Psoas muscle (tissue), 8 donors: Measurements from ENCODE around the gene ANO1. TPM values are rescaled to one million over a fixed set of nuclear protein-coding genes. Genes with fewer than 3 reads are reported as not detected.

Experiments
- ATAC-seq, 4 donors: fragments of 200-7000 bp; cut with Tn5 transposase; one replicate each; pipeline ENCODE4 v1.9.1; 2020; ENCODE audit warnings: moderate library complexity in 3 of 4, mild to moderate bottlenecking in 2 of 4
- DNase-seq, 2 donors: peaks; one replicate each; pipeline ENCODE4 v3.0.0-alpha.2; 2020
- H3K27ac ChIP-seq: fragments of 200-600 bp; one replicate; pipeline ENCODE4 v1.8.0; 2022
- H3K27me3 ChIP-seq, 3 donors: fragments of 200-600 bp in 1 of 3; one replicate each; pipeline versions ENCODE4 v1.6.1 to v1.8.0; 2013 to 2022; ENCODE audit warnings: low read length in 2 of 3, mild to moderate bottlenecking in 2 of 3, moderate library complexity in 1 of 3; ENCODE audit not compliant: insufficient read depth in 3 of 3
- H3K36me3 ChIP-seq, 2 donors: fragments of 200-600 bp in 1 of 2; one replicate each; pipeline versions ENCODE4 v1.6.1 to v1.8.0; 2013 to 2022; ENCODE audit warnings: low read depth in 1 of 2, mild to moderate bottlenecking in 1 of 2, moderate library complexity in 1 of 2; ENCODE audit not compliant: insufficient read depth in 1 of 2
- H3K4me1 ChIP-seq: fragments of 200-600 bp; one replicate; pipeline ENCODE4 v1.8.0; 2022
- H3K4me3 ChIP-seq: fragments of 200-600 bp; one replicate; pipeline ENCODE4 v1.8.0; 2022; ENCODE audit warnings: mild to moderate bottlenecking
- H3K9me3 ChIP-seq: fragments of 200-600 bp; one replicate; pipeline ENCODE4 v1.8.0; 2022
- WGBS, 3 donors: extraction: QIAGEN DNeasy Blood & Tissue Kit; methylation state at CpG; one replicate each; pipeline versions ENCODE4 v1.1.6 to v1.1.7; 2013; 5-methylcytosine and 5-hydroxymethylcytosine counted together
- intact Hi-C, 2 donors: fragments of 100-400 bp; cut with DNase I; formaldehyde crosslinking; loops; one replicate each; pipeline versions ENCODE4 v1.11.0 to v1.14.2; 2022
- long read RNA-seq, 2 donors: library from polyadenylated mRNA; unstranded; transcript quantifications; one replicate each; pipeline ENCODE4 v2.0.0, GENCODE V29; 2021
- polyA plus RNA-seq, 3 donors: library from polyadenylated mRNA; stranded (reverse); fragments of 200-250 nt; gene quantifications; one replicate each; pipeline ENCODE4 v1.2.3, GENCODE V29; 2013
- total RNA-seq, 4 donors: library from RNA; stranded (reverse); fragmentation: NEBNext Ultra II Directional in 2 of 4; extraction: Animal tissue kit (Norgen Biotek cat#: 25700) in 2 of 4; gene quantifications; one replicate each; pipeline versions ENCODE4 v1.2.1 to v1.2.4, GENCODE V29; 2021 to 2023
- TF ChIP-seq, protein P1 (sequence below): fragments of 200-600 bp; IDR thresholded peaks from one replicate; pipeline ENCODE4 v1.8.0; 2022; ENCODE audit warnings: antibody characterized with exemption
- donor health status: healthy with polysubstance abuse.
- donor health status: DM: no; HTN: no; CAD: no; lungs with moderate emphysema.
- donor health status: Bipolar disorder and iron deficiency.
- donor health status: healthy.
- donor health status: DM: yes; HTN: yes; CAD: no.
- donor health status: DM: no; HTN: no; CAD: no.
- donor health status: DM: no; HTN: no; CAD: no.
- donor health status: DM: yes; HTN: yes; CAD: no.

Gene ANO1
- total RNA-seq (10 to 100 TPM in 3 of 4 donors, 1 to 10 TPM in 1; 5.1 to 11.3 (median 11.3) TPM), polyA plus RNA-seq (1 to 10 TPM; 2.2 to 8.7 (median 4.5) TPM)
- long read RNA-seq, donor 1, partial matches to known transcripts: 6 of 7 reads
- long read RNA-seq, donor 1, other reads (novel, unspliced or antisense): 1 of 7 reads
- long read RNA-seq, donor 2, partial matches to known transcripts: 6 of 12 reads
- long read RNA-seq, donor 2, other reads (novel, unspliced or antisense): 6 of 12 reads

- ATAC-seq: peak in 3 of 4 donors; percentile 19 to 61 (median 31)
- 1 to 2% (median 1%) methylated on average over 32 to 87 of the region's 87 CpGs for WGBS, 3 donors
- no peaks in the 10 kb centered on the region for H3K9me3 ChIP-seq
- no peak for DNase-seq
- TF ChIP-seq, protein P1, sequence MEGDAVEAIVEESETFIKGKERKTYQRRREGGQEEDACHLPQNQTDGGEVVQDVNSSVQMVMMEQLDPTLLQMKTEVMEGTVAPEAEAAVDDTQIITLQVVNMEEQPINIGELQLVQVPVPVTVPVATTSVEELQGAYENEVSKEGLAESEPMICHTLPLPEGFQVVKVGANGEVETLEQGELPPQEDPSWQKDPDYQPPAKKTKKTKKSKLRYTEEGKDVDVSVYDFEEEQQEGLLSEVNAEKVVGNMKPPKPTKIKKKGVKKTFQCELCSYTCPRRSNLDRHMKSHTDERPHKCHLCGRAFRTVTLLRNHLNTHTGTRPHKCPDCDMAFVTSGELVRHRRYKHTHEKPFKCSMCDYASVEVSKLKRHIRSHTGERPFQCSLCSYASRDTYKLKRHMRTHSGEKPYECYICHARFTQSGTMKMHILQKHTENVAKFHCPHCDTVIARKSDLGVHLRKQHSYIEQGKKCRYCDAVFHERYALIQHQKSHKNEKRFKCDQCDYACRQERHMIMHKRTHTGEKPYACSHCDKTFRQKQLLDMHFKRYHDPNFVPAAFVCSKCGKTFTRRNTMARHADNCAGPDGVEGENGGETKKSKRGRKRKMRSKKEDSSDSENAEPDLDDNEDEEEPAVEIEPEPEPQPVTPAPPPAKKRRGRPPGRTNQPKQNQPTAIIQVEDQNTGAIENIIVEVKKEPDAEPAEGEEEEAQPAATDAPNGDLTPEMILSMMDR: no peak
- peaks cover 0 to 47% (median 3%) of the 10 kb centered on the region in 3 donors for H3K27me3 ChIP-seq
- H3K4me3 ChIP-seq: peak within 1 kb of the TSS; percentile 58
- intact Hi-C loops: loop anchor here in 1 of 2 donors (5.0 kb wide), 2 partner anchors 91 to 161 kb away; no protein-coding TSS in a partner anchor
- peak within 1 kb of the TSS; percentile 50 for H3K27ac ChIP-seq
- H3K36me3 ChIP-seq: no peaks in the 10 kb centered on the region
- no peaks in the 10 kb centered on the region for H3K4me1 ChIP-seq
Observed at GRCh38 chr11:70078095-70078780, at the start of gene ANO1. TSS of gene ANO1 (plus strand) at chr11:70078317. CDS start at chr11:70078607, 290 bp downstream.

DNA sequence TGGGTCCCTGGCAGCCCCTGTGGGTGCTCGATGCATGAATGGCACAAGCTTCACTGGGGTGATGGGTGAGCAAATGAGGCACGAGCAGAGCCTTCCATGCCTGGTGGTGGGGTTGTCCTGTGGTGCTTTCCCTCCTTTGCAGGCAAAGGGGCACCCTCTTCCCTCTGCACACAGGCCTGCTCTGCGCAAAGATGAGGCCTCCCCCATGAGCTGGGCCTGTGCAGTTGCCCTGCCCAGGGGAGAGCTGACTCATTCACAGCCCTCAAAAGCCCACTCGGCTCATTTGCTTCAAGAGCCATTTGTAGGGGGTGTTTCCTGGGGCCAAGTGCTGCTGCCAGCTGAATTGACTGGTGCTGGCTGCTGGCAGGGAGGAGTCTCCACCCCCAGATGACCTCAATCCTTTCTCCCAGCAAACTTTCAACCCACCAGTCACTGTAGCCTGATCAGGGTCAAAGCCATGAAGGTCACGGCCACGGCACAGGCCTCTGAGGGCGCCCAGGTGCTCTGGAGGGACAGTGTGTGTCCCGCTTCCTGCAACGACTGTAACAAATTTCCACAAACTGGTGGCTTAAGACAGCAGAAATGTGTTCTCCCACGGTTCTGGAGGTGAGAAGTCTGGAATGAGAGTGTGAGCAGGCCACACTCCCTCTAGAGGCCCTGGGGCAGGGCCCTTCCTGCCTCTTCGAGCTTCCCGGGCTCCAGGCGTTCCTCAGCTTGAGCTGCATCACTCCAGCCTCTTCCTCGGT lies 48.8 kb upstream of the ANO1 start:
- H3K4me1 ChIP-seq: no peaks in the 10 kb centered on the region
- H3K4me3 ChIP-seq: no peak overlapping the region
- 57 to 63% (median 60%) methylated on average over 14 of the region's 14 CpGs for WGBS, 3 donors
- DNase-seq: no peak
- TF ChIP-seq, protein P1: no peak
- ATAC-seq: no peak
- H3K9me3 ChIP-seq: no peaks in the 10 kb centered on the region
- no peaks in the 10 kb centered on the region for H3K36me3 ChIP-seq
- intact Hi-C loops: no loop called here
- no peaks in the 10 kb centered on the region for H3K27me3 ChIP-seq
- no peak overlapping the region for H3K27ac ChIP-seq

GRCh38 chr11:70029861-70030380 lies 48.2 kb upstream of the ANO1 start:
- H3K36me3 ChIP-seq: no peaks in the 10 kb centered on the region
- H3K4me1 ChIP-seq: no peaks in the 10 kb centered on the region
- H3K27ac ChIP-seq: no peak overlapping the region
- TF ChIP-seq, protein P1: no peak
- no peak for DNase-seq
- ATAC-seq: no peak
- intact Hi-C loops: no loop called here
- no peak overlapping the region for H3K4me3 ChIP-seq
- WGBS, 3 donors: 59 to 76% (median 66%) methylated on average over 9 of the region's 9 CpGs
- H3K27me3 ChIP-seq: peaks cover 0 to 6% (median 0%) of the 10 kb centered on the region in 3 donors
- no peaks in the 10 kb centered on the region for H3K9me3 ChIP-seq

DNA sequence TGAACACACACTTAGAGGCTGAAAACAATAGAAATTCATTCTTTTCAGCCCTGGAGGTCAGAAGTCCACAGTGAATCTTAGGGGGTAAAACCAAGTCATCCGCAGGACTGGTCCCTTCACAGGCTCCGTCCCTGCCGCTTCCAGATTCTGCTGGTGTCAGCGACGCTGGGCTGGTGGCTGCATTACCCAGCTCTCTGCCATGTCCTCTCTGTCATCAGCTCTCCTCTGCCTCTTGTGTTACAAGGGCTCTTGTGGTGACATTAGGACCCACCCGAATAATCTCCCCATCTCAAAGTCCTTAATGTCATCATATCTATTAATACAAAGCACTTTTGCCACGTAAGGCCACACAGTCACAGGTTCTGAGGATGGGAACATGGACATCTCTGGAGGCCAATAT lies 47.7 kb upstream of the ANO1 start:
- TF ChIP-seq, protein P1: no peak
- intact Hi-C loops: no loop called here
- no peaks in the 10 kb centered on the region for H3K4me1 ChIP-seq
- H3K9me3 ChIP-seq: no peaks in the 10 kb centered on the region
- ATAC-seq (no peak), DNase-seq (no peak)
- H3K27ac ChIP-seq: no peak overlapping the region
- 87 to 93% (median 91%) methylated on average over 7 of the region's 7 CpGs for WGBS, 3 donors
- H3K36me3 ChIP-seq: no peaks in the 10 kb centered on the region
- H3K27me3 ChIP-seq: peaks cover 0 to 7% (median 0%) of the 10 kb centered on the region in 3 donors
- H3K4me3 ChIP-seq: no peak overlapping the region
